GM19193 (cell line): Measurements from ENCODE around the gene GTF2IRD1.

Experiments
- POLR2A ChIP-seq: IDR thresholded peaks from 4 replicates; pipeline ENCODE4 v1.6.1; 2011; ENCODE audit not compliant: insufficient read depth, insufficient read length; ENCODE audit errors: extremely low read depth

GTF2IRD1 gene

GRCh38 chr7:74583630-74584029 is 129.9 kb downstream of the GTF2IRD1 start:
- TF ChIP-seq POLR2A, result no peak

GRCh38 chr7:74584160-74584954 is 130.7 kb downstream of the GTF2IRD1 start:
- TF ChIP-seq POLR2A, result no peak

- no peak for TF ChIP-seq POLR2A
Observed at GRCh38 chr7:74585844-74586243, 132.1 kb downstream of the GTF2IRD1 start.

GRCh38 chr7:74586258-74587175 is 132.8 kb downstream of the GTF2IRD1 start:
- no peak for TF ChIP-seq POLR2A

GRCh38 chr7:74587435-74588126 is 133.9 kb downstream of the GTF2IRD1 start:
- TF ChIP-seq POLR2A, result peak; percentile 46

- TF ChIP-seq POLR2A, result no peak
Observed at GRCh38 chr7:74590813-74591212, 137.1 kb downstream of the GTF2IRD1 start.

- no peak for TF ChIP-seq POLR2A
Observed at GRCh38 chr7:74598558-74598957, 144.9 kb downstream of the GTF2IRD1 start.

GRCh38 chr7:74599244-74599643 is 145.5 kb downstream of the GTF2IRD1 start:
- TF ChIP-seq POLR2A, result no peak

- TF ChIP-seq POLR2A, result no peak
Observed at GRCh38 chr7:74604326-74605020, 150.8 kb downstream of the GTF2IRD1 start.

GRCh38 chr7:74606101-74606908 is 152.6 kb downstream of the GTF2IRD1 start:
- peak; percentile 55 for TF ChIP-seq POLR2A

- TF ChIP-seq POLR2A, result no peak
Observed at GRCh38 chr7:74606909-74607510, 153.3 kb downstream of the GTF2IRD1 start.

- no peak for TF ChIP-seq POLR2A
Observed at GRCh38 chr7:74612015-74612829, 158.5 kb downstream of the GTF2IRD1 start.
